ENCODE data around the gene E2F7.

Gene E2F7

DNA sequence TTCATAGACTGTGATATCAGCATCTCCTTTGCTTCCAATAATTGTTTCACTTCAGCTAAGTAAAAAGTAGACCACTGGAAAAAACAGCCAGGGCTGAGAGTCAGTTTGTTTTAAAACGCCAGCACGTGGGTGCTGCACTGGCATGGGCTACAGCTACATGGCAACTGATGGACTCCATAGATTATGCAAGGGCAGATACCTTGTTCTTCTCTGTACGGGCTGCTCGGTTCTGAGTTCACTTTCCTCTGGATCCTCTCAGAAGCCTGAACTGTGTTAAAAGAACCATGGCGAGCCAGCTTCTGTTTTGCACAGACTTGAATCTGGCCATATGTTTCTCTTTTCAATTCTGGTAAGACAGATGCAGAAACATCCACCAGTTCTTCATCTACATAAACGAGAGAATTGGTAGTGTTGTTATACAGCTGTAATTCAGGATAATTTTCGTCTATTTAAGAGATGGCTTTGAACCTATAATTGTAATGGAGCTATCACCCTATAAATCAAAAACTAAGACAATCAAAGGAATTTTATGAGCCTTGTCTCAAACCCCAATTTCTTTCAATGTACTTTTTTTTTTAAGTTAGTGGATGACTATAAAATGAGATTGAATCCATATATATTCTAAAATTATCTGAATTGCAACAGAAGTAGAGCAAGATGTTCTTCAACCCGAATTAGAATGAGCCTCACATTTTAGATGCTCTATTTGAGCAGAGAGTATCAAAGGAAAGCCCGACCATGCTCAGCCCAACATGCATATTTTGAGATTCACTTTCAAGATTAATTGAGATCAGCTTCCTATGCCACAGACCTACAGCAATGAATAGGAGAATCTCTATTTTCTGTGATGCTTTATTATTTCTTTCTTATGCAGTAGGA is 31.5 kb downstream of the E2F7 start:
- Histone ChIP-seq H3K27ac (no peak overlapping the region), H3K4me3 (ENCODE audit: low read depth in 1 of 2, low read length in 1 of 2) (no peak overlapping the region), H3K4me1 (ENCODE audit: control insufficient read depth in 1 of 2, insufficient read depth in 1 of 2, low read depth in 1 of 2, low read length in 1 of 2) (peaks cover 0 to 4% of the 10 kb centered on the region in 2 experiments), H3K9me3 (no peaks in the 10 kb centered on the region), H3K36me3 (peaks cover 37% of the 10 kb centered on the region), H3K27me3 (no peaks in the 10 kb centered on the region)
- TF ChIP-seq, protein P1, sequence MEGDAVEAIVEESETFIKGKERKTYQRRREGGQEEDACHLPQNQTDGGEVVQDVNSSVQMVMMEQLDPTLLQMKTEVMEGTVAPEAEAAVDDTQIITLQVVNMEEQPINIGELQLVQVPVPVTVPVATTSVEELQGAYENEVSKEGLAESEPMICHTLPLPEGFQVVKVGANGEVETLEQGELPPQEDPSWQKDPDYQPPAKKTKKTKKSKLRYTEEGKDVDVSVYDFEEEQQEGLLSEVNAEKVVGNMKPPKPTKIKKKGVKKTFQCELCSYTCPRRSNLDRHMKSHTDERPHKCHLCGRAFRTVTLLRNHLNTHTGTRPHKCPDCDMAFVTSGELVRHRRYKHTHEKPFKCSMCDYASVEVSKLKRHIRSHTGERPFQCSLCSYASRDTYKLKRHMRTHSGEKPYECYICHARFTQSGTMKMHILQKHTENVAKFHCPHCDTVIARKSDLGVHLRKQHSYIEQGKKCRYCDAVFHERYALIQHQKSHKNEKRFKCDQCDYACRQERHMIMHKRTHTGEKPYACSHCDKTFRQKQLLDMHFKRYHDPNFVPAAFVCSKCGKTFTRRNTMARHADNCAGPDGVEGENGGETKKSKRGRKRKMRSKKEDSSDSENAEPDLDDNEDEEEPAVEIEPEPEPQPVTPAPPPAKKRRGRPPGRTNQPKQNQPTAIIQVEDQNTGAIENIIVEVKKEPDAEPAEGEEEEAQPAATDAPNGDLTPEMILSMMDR (IDR thresholded peaks at IDR 0.05), result no peak

DNA sequence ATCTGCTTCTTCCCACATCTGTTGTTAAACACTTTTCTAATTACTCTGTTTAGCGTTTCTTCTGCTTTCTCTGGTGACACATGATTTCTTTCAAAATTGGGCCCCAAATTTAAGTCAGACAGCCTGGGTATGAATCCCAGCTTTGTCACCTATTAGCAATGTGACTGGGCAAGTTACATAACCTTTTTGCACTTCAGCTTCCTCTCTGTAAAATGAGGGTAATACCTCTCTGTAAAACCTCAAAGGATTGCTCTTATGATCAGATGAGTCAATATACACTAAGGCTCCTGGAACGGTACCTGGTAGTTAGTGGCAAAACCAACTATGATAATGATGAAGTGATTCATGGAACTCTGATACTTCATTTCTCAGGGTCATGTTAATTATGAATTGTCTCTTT is 33.0 kb downstream of the E2F7 start:
- H3K36me3 ChIP-seq, result peaks cover 50% of the 10 kb centered on the region
- H3K4me1 ChIP-seq (ENCODE audit: control insufficient read depth in 1 of 2, insufficient read depth in 1 of 2, low read depth in 1 of 2, low read length in 1 of 2), result peaks cover 0 to 4% of the 10 kb centered on the region in 2 experiments
- no peaks in the 10 kb centered on the region for H3K27me3 ChIP-seq
- no peak overlapping the region for H3K27ac ChIP-seq
- H3K4me3 ChIP-seq (ENCODE audit: low read depth in 1 of 2, low read length in 1 of 2), result no peak overlapping the region
- no peaks in the 10 kb centered on the region for H3K9me3 ChIP-seq
- TF ChIP-seq, protein P1 (IDR thresholded peaks at IDR 0.05), result no peak

DNA sequence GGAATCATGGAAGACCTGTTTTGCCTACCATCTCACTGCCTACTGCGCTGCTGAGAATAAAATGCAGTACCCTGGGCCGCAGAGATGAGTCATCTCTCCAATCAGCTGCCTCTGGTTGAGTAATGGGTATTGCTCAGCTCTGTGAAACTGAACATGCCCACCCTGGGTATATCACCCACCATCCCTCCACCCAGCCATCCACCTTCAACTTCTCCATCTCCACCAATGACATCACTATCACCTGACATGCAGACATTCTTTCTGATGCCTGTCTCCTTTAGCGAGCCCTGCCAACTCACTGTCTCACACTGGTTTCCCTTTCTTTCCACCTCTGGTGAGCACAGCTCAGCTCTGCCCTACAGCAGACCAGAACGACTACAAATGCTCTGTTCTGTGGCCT is 33.6 kb downstream of the E2F7 start:
- H3K36me3 ChIP-seq, result peaks cover 53% of the 10 kb centered on the region
- no peak overlapping the region for H3K4me3 ChIP-seq (ENCODE audit: low read depth in 1 of 2, low read length in 1 of 2)
- no peak overlapping the region for H3K27ac ChIP-seq

DNA sequence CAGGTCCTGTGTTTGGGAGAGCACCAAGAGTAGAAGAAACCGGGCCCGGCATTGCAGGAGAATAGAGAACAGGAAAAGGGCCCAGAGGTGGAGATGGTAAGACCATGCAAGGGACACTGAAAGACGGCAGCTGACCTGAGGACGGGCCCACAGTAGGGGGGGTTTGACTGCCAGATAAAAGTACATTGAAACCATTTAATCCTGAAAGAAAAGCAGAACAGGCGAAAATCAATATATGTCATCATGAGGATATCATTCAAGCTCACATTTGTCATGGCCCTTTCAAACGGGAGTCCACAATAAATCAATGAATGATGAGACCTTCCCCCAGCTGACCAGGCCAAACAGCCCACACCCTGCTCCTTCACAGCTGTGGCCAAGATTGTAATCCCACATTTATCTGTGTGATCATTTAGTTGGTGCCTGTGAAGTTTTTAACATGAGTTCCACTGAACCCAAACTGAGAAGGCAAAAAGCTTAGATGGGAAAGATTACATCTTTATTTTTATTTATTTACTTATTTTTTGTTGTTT is 39.5 kb downstream of the E2F7 start:
- Histone ChIP-seq H3K27ac (no peak overlapping the region), H3K4me1 (ENCODE audit: control insufficient read depth in 1 of 2, insufficient read depth in 1 of 2, low read depth in 1 of 2, low read length in 1 of 2) (no peaks in the 10 kb centered on the region), H3K36me3 (peaks cover 65% of the 10 kb centered on the region), H3K4me3 (ENCODE audit: low read depth in 1 of 2, low read length in 1 of 2) (no peak overlapping the region), H3K27me3 (no peaks in the 10 kb centered on the region), H3K9me3 (no peaks in the 10 kb centered on the region)
- TF ChIP-seq, protein P1 (IDR thresholded peaks at IDR 0.05), result no peak

More for the DNA sequence above, 33.6 kb downstream of the E2F7 start:
- H3K4me1 ChIP-seq (ENCODE audit: control insufficient read depth in 1 of 2, insufficient read depth in 1 of 2, low read depth in 1 of 2, low read length in 1 of 2), result peaks cover 0 to 4% of the 10 kb centered on the region in 2 experiments
- H3K27me3 ChIP-seq, result no peaks in the 10 kb centered on the region
- no peaks in the 10 kb centered on the region for H3K9me3 ChIP-seq
- TF ChIP-seq, protein P1 (IDR thresholded peaks at IDR 0.05), result no peak

DNA sequence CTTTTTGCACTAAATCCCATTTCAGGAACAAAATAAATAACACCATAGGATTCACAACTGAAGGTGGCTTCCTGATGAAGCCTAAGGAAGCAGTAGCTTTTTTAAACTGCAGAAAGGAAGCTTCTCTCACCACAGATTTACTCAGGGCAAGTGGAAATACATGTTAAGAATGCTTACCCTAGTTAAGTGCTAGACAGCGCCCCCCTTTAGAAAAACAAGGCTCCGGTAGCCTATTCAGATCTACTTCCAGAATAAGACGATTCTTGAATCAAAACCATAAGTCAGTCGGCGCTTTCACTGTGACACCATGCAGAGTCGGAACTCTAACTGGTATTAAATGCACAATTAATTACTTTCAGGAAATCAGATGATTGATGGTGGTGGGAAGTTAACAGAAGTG is 41.9 kb downstream of the E2F7 start:
- Histone ChIP-seq H3K9me3 (no peaks in the 10 kb centered on the region), H3K4me1 (ENCODE audit: control insufficient read depth in 1 of 2, insufficient read depth in 1 of 2, low read depth in 1 of 2, low read length in 1 of 2) (no peaks in the 10 kb centered on the region), H3K4me3 (ENCODE audit: low read depth in 1 of 2, low read length in 1 of 2) (no peak overlapping the region), H3K27me3 (no peaks in the 10 kb centered on the region), H3K36me3 (peaks cover 55% of the 10 kb centered on the region), H3K27ac (no peak overlapping the region)
- TF ChIP-seq, protein P1 (IDR thresholded peaks at IDR 0.05), result no peak

Data from neutrophil (primary cell).